Omental fat pad (tissue), 4 donors: Measurements from ENCODE around the gene TXNDC15. TPM values are rescaled to one million over a fixed set of nuclear protein-coding genes. Genes with fewer than 3 reads are reported as not detected.

Source experiments
- ATAC-seq: fragments of 150-250 bp; one replicate; pipeline ENCODE4 v1.9.1; 2016; ENCODE audit warnings: mild to moderate bottlenecking, moderate library complexity; ENCODE audit not compliant: low FRiP score
- DNase-seq: peaks from one replicate; pipeline ENCODE4 v3.0.0-alpha.2; 2019; ENCODE audit warnings: low spot score
- CTCF ChIP-seq, 3 donors: fragments of 450-650 bp; IDR thresholded peaks; one replicate each; pipeline ENCODE4 v1.5.1; 2016 to 2017; ENCODE audit warnings: antibody characterized with exemption in 3 of 3, mild to moderate bottlenecking in 3 of 3, moderate library complexity in 2 of 3
- total RNA-seq, 4 donors: library from RNA; depleted of rRNA; stranded (reverse); fragments of >200 nt; gene quantifications; one replicate each; pipeline ENCODE4 v1.1.0, GENCODE V29; 2016

The TXNDC15 gene
- total RNA-seq, 4 donors from 2014 or later, result 53.4 to 78.5 (median 70.0) TPM

- DNase-seq, result no peak
- no peak for ATAC-seq
- TF ChIP-seq CTCF (IDR thresholded peaks at IDR 0.05), result no peak
Observed at GRCh38 chr5:134913254-134913653, 39.1 kb downstream of the TXNDC15 start.

GRCh38 chr5:134913795-134914194 lies 39.6 kb downstream of the TXNDC15 start:
- no peak for DNase-seq
- no peak for TF ChIP-seq CTCF (IDR thresholded peaks at IDR 0.05)

GRCh38 chr5:134917070-134917815 lies 43.1 kb downstream of the TXNDC15 start:
- ATAC-seq, result no peak
- TF ChIP-seq CTCF (IDR thresholded peaks at IDR 0.05), result no peak
- no peak for DNase-seq

More at GRCh38 chr5:134913795-134914194, 39.6 kb downstream of the TXNDC15 start:
- no peak for ATAC-seq

- TF ChIP-seq CTCF (IDR thresholded peaks at IDR 0.05), result no peak
- no peak for ATAC-seq
Observed at GRCh38 chr5:134918861-134919260, 44.7 kb downstream of the TXNDC15 start.

GRCh38 chr5:134920848-134921575 lies 46.8 kb downstream of the TXNDC15 start:
- DNase-seq (no peak), ATAC-seq (no peak)
- TF ChIP-seq CTCF (IDR thresholded peaks at IDR 0.05), result no peak

More at GRCh38 chr5:134918861-134919260, 44.7 kb downstream of the TXNDC15 start:
- DNase-seq, result no peak

- no peak for ATAC-seq
- TF ChIP-seq CTCF (IDR thresholded peaks at IDR 0.05), result no peak
- no peak for DNase-seq
Observed at GRCh38 chr5:134932508-134932907, 58.3 kb downstream of the TXNDC15 start.
